ENCODE data around the gene CCNL2. TPM values are rescaled to one million over a fixed set of nuclear protein-coding genes. Genes with fewer than 3 reads are reported as not detected.
"Not testable (repeated sequence)": the region's sequence is repeated elsewhere in the genome, so short reads cannot be mapped to it uniquely, and the experiment has no call there.

CCNL2 gene
- 44.2 and 73.3 TPM in 2 replicates for total RNA-seq

DNA sequence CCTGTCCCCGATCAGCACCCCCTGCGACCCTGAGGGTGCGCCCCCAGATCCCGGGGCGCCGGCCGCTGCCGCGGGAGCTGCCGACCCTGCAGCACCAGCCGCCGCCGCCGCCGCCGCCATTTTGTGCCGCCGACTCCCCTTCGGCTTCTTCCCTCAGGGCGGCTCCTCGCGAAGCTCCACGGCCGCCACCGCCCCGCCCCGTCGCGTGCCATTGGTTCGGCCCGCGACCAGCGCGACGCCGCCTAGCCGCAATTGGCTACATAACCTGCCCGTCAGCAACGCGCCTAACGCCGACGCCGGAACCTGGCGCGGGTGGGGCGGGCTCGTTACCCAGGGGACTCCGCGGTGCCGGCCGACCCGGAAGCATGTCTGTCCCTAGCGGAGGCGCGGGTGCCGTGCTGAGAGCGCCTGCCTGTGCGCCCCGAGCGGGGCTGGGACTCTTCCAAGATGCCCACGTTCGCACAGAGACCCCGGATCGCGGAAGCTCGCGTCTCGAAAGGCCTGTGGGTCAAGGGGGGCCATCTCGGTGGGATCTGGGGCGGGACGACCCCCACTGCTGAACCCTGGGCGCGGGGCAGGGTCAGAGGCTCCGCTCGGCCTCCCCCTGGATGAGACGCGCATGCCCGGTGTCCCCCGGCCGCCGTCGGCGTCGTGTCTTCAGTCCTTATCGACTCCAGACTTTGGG, at the start of gene CCNL2:
Gene CCNL2 (minus strand): TSS at position 149 of the 685 bp plus-strand sequence. CDS start 29 bp downstream, at position 120.
- DNase-seq (ENCODE audit: low read depth in 2 of 2): peak; percentile 93 to 98

DNA sequence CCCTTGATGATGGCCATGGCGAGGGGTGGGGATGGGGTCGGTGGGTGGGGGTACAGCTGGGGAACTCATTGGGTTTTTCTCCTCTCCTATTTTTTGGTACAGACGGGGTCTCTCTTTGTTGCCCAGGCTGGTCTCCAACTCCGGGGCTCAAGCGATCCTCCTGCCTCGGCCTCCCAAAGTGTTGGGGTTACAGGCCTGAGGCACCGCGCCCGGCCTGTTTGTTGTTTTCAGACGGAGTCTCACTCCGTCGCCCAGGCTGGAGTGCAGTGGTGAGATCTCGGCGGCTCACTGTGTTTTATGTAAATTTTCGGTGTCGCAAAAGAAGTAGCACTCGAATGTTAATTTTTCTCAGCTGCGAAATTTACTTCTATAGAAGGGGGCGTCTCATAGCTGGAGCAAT, 47.5 kb upstream of the CCNL2 start:
- DNase-seq (ENCODE audit: low read depth in 2 of 2): not testable (repeated sequence)

- DNase-seq (ENCODE audit: low read depth in 2 of 2): no peak
Measured at GRCh38 chr1:1442069-1442770, 43.1 kb upstream of the CCNL2 start.

GRCh38 chr1:1441002-1441888, 42.1 kb upstream of the CCNL2 start:
- DNase-seq (ENCODE audit: low read depth in 2 of 2): peak; percentile 16 to 47

GRCh38 chr1:1440262-1441001, 41.3 kb upstream of the CCNL2 start:
- DNase-seq (ENCODE audit: low read depth in 2 of 2): no peak

- DNase-seq (ENCODE audit: low read depth in 2 of 2): no peak
Measured at GRCh38 chr1:1439546-1440261, 40.6 kb upstream of the CCNL2 start.

DNA sequence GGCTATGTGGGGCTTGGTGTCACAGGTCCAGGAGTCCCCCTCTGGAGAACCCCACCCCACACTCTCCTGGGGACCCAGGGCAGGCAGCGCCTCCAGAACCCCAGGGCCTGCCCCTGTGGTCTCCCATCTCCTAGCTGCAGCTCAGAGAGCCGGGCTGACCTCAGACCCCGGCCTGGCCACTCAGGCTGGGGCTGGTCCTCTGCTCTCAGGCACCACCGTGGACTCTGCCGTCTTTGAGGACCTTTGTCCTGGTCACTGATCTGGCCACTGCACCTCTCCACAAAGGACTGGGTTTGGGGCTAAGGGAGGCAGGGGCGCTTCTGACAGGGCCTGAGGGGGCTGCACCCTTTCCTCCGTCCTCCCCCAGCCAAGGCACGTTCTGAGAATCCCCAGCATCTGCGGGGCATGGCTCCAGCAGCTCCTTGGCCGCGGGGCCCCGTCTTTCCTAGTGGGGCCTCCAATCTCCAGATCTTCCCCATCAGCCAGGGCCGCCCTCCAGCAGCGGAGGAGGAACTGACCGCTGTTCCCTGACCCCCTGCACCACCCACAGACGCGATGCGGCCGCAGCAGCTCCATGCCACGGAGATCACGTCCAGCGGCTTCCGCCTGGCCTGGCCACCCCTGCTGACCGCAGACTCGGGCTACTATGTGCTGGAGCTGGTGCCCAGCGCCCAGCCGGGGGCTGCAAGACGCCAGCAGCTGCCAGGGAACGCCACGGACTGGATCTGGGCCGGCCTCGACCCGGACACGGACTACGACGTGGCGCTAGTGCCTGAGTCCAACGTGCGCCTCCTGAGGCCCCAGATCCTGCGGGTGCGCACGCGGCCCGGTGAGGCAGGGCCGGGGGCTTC, 39.6 kb upstream of the CCNL2 start:
- DNase-seq (ENCODE audit: low read depth in 2 of 2): no peak

DNA sequence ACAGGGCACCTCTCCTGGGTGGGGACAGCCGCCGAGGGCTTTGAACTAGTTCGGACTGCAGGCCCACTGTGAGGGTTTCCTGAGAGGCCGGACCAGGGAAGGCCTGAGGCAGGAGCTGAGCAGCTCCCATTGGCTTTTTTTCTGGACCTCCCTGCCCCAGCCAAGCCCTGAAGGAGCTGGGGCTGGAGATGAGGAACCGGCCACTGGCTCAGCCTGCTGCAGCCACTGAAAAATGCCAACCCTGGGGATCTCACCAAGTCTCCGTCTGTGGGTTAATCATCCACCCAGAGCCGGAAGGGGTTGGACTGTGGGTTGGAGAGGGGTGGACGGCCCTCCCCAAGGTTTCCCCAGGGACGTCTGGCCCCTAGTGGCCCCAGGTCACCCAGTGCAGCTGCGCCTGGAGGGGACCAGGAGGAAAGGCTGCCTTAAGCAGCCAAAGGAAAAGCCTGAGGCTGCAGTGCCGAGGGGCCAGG, 38.8 kb upstream of the CCNL2 start:
- no peak for DNase-seq (ENCODE audit: low read depth in 2 of 2)

DNA sequence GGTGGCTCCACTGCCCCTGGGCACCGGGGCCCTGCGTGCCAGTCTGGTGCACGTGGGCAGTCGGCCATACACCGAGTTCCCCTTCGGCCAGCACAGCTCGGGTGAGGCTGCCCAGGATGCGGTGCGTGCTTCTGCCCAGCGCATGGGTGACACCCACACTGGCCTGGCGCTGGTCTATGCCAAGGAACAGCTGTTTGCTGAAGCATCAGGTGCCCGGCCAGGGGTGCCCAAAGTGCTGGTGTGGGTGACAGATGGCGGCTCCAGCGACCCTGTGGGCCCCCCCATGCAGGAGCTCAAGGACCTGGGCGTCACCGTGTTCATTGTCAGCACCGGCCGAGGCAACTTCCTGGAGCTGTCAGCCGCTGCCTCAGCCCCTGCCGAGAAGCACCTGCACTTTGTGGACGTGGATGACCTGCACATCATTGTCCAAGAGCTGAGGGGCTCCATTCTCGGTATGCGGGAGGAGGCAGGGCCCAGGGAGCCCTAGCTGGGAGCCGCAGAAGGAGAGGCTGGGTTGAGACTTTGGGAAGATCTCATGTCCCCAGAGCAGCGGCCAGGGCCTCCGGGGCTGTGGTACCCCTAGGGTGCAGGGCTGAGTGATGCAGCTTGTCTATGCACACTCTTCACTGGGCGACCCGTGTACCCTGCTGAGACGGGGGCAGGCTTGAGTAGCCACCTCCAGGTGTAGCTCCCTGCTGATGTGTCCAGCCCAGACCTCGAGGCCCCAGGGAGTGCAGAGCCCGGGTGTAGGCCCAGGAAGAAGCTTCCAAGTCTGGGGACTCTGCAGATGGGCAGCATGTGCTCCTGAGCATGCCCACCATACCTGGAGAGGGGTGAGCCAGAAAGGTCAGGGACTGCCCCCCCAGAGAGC, 38.1 kb upstream of the CCNL2 start:
- DNase-seq (ENCODE audit: low read depth in 2 of 2): no peak

GRCh38 chr1:1436630-1437032, 37.5 kb upstream of the CCNL2 start:
- DNase-seq (ENCODE audit: low read depth in 2 of 2): no peak

- DNase-seq (ENCODE audit: low read depth in 2 of 2): no peak
Measured at GRCh38 chr1:1435911-1436629, 36.9 kb upstream of the CCNL2 start.

GRCh38 chr1:1435106-1435903, 36.2 kb upstream of the CCNL2 start, which contains the start of gene VWA1:
VWA1 (plus strand) TSS chr1:1435690; CDS start chr1:1435749, 59 bp downstream.
- DNase-seq (ENCODE audit: low read depth in 2 of 2): peak; percentile 27 to 77

- no peak for DNase-seq (ENCODE audit: low read depth in 2 of 2)
Measured at GRCh38 chr1:1434824-1435105, 35.6 kb upstream of the CCNL2 start.

GRCh38 chr1:1434131-1434823, 35.1 kb upstream of the CCNL2 start:
- DNase-seq (ENCODE audit: low read depth in 2 of 2): no peak

GRCh38 chr1:1433804-1434130, 34.6 kb upstream of the CCNL2 start:
- peak in 1 of 2 donors; percentile 72 for DNase-seq (ENCODE audit: low read depth in 2 of 2)

- DNase-seq (ENCODE audit: low read depth in 2 of 2): peak in 1 of 2 donors; percentile 29
Measured at GRCh38 chr1:1432951-1433803, 34.0 kb upstream of the CCNL2 start.
